Measurements from ENCODE around the gene CLDN10. TPM values are rescaled to one million over a fixed set of nuclear protein-coding genes. Genes with fewer than 3 reads are reported as not detected.
"Not testable (repeated sequence)": the region's sequence is repeated elsewhere in the genome, so short reads cannot be mapped to it uniquely, and the experiment has no call there.

The CLDN10 gene
- total RNA-seq, 1 donor from 2014 or later, result not detected

DNA sequence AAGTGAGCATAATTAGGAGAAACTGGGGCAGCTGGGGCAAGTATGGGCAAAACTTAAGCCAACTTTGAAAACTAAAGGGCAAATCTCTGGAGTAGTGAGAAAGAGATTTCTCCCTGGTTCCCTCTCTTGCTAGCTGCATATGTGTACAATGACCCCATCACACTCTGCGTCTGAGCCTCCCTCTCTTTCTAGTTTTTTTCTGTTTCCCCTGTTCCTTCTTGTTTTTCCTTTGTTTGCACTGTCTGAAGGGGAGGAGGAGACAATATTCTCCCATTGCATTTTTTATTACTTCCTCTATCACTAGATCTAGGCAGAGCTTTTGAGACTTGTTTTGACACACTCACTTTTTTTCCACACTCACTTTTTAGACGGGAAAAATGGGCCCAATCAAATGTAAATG is 11.2 kb upstream of the CLDN10 start:
- intact Hi-C loops (cut with micrococcal nuclease), result no loop called here

DNA sequence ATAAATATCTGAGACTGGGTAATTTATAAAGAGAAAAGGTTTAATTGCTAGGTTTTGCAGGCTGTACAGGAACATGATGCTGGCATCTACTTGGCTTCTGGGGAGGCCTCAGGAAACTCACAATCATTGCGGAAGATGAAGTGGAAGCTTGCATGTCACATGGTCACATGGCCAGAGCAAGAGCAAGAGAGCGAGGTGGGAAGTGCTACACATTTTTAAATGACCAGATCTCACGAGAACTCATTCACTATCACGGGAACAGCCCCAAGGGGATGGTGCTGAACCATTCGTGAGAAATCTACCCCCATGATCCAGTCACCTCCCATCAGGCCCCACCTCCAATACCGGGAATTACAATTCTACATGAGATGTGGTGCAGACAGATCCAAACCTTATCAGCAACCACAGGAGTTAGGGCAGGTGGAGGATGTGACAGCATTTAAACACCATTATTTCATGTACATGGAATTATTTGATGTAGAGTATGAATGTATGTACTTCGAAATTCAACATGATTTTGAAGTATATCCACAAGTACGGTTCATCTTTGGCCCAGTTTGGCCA is 10.5 kb upstream of the CLDN10 start:
- intact Hi-C loops (cut with micrococcal nuclease), result no loop called here

DNA sequence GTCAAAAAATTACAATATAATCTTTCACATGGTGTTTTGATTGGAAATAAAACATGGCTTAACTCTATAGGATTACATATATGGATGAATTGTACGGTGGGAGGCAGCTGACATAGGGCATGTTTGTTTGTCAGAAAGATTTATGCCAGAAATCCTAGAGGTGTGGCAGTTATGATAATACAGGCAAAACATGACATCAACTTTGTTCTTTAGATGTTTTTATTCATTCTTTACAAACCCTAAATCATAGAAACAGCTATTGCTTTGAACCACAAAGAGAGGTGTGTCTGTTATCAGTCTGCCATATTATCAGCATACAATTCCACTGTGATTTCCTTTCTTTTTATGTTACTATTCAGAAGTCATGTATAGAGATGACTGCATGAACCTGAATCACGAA is 8.2 kb upstream of the CLDN10 start:
- intact Hi-C loops (cut with micrococcal nuclease), result no loop called here

DNA sequence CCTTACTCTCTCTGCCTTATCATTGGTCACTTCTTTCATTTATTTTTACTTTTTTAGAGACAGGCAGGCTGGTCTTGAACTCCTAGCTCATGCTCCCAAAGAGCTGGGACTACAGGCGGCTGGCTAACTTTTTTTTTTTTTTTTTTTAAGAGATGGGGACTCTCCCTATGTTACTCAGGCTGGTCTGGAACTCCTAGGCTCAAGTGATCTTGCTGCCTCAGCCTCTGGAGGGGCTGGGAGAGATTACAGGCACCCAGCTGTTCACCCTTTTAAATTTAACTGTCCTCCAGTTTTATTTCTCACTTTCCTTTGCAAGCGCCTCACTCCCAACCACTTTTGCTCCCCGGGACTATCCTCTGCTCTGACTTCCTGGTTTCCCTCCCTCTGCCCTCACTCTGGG is 5.6 kb upstream of the CLDN10 start:
- intact Hi-C loops (cut with micrococcal nuclease), result no loop called here

DNA sequence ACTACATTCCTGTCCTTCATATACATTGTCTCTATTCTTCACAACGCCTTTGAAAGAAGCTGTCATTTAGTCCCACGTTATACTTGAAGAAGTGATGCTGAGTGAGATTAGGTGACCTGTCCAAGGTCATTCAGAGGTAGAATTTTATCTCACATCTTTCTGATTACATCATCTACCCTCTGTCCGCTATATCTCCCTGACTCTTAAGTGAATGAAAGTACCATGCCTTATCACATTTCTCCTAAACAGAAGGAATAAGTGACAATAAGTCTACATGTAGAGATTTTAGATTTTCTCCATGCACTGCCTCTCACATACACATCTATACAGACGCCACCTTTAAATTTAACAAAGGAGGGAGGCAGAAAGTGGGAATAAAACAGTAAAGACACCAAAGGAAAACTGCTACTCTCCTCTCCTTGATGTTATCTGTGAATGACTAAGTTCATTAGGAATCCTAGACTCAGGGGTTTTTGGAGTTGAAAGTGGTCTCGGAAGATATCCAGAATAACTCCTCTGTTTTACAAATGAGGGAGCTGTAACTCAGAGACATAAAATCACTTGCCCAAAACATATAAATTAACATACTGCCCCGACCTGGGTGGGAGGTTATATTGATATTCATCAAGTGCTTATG is 4.9 kb upstream of the CLDN10 start:
- intact Hi-C loops (cut with micrococcal nuclease), result no loop called here

DNA sequence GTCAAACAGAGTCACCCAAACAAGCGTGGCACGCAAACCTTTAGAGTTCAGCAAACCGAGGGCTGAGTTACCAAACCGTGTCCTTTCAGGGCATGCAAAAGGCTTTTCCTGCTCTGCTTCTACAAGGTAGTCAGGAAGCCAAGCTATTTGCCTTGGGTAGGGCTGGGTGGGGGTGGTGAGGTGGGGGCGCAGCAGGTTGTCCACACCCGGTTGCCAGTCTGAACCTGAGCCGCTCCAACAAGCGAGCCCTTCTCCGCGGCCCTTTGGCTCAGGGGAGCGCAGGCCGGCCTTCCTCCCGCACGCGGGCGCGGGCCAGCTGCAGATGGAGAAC is 347 bp upstream of the CLDN10 start:
- intact Hi-C loops (cut with micrococcal nuclease), result no loop called here

DNA sequence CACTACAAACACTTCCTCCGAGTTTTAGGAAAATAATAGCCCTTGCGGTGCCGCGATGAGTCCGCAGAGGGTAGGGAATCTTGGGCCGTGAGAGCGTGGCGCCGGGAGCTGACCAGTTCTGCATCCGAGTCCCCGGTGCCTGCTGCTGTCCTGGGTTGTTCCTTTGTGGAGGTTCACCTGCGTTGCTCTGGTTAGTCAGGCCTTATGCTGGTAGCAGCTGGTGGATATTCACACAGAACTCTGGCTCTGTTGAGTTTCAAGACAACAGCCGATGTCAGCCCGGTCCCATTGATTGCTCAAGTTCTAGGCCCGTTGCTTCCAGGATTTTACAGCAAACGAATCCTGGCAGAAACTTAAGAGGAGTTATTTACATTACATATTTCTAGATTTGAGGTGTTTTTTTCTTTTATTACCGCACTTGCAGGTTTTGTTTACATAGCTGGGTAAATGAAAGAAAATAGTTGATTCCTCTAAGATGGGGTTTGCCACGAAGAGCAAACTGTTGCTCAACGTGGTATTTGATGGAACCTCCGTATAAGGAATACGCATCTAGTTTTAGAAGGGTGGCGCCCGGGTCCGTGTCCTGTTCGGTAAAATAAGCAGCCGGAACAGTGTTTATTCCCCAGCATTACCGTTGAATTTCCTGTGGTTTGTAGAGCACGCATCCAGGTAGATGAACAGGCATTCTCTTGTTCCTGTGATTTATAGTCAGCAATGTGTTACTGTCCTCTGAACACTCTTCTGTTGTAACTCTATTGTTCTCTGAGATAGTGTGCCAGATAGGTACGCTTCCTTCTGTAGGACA is 1.3 kb downstream of the CLDN10 start:
- intact Hi-C loops (cut with micrococcal nuclease), result no loop called here

DNA sequence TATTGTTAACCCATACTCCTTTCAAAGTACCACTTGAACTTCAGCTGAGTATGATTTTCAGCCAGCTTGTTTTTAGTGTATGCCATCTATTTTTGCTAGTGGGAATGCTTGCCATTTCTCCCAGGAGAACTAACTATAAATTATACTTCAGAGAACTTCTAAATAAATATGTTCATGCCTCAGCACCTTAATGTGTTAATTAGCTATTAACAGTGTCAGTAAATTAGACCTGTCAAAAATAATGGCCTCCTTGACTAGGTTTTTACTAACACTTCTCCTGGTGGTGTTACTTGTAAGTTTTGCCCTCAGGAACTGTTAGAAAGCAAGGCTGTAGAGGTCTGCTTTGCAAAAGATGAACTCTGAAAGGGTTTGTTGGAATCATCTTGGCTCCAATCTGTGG is 4.5 kb downstream of the CLDN10 start:
- intact Hi-C loops (cut with micrococcal nuclease), result no loop called here

DNA sequence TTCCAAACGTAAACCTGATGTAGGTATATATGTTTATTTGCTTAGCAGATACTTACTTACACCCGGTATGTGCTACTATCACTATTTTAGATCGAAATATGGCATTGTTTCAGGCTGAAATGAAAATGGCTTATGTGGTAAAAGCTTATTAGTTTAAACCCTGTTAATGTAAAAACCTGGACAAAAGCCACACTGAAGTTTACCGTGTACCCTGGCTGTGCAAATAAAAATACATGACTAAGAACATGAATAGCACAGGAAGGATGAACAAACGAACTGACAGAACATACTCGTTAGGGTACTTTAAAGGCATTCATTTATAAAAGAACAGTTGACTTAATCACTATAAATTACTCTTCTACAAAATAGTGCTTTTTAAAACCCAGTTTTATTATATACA is 6.6 kb downstream of the CLDN10 start:
- intact Hi-C loops (cut with micrococcal nuclease), result no loop called here

DNA sequence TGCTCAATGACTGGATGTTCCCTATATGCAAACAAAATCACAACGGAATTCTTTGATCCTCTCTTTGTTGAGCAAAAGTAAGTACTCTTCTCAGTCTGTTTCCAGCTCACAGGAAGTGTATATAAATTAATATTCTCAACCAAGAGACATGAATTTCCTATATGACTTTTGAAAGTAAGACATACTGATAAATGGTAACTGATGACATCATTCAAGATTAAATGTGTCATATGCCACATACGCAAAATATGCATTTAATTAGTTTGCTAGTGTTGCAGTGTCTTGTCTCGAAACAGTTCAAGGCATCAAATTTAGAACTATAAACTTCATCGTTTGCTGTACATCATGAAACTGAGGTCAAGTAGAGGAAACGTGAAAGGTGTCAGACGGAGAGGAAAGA is 7.9 kb downstream of the CLDN10 start:
- intact Hi-C loops (cut with micrococcal nuclease), result no loop called here

DNA sequence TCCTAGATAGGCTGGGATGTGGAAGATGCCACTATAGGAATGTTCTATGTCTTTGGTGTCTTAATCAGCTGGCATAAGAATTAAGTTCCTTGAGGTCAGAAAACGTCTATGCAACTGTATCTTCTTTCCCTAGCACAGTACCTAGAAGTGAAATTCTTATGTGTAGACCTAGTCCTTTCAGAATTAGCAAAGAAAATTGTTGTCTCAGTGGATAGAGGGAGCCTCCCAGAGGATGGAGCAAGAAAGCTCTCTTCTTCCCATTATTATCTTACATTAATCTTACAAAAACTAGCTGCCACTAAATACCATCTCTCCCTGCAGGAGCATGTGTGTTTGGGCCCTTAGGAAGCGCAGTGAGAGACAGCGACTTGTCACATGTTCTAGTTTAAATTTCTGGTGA is 11.6 kb downstream of the CLDN10 start:
- intact Hi-C loops (cut with micrococcal nuclease), result no loop called here

DNA sequence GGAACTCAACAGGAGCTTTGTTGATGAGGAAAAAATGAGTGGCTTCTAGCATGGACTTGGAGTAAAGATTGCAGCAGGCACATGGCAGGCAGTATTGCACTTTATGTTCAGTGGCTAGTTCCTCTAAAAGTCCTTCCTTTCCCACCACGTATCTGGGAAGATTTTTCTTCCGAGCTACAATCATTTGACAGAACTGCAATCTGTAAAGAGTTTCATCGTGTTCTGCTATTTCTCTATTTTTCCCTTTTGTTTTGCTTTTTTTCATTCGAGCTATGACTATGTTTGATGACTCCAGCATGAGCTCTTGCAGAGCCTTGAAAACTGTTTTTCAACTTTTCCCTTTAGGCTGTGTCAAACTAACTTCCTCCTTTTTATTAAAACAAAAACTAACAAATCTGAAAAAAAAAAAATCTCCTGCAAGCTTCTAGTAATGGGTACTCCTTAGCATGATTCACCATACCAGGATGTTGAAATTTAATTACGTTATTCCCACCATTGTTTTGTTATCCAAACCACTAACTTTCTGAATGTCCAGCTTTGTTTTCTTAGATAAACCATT is 12.3 kb downstream of the CLDN10 start:
- intact Hi-C loops (cut with micrococcal nuclease), result no loop called here

DNA sequence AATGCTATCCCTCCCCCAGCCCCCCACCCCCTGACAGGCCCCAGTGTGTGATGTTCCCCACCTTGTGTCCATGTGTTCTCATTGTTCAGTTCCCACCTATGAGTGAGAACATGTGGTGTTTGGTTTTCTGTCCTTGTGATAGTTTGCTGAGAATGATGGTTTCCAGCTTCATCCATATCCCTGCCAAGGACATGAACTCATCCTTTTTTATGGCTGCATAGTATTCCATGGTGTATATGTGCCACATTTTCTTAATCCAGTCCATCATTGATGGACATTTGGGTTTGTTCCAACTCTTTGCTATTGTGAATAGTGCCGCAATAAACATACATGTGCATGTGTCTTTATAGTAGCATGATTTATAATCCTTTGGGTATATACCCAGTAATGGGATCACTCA is 13.2 kb downstream of the CLDN10 start:
- intact Hi-C loops (cut with micrococcal nuclease), result not testable (repeated sequence)

DNA sequence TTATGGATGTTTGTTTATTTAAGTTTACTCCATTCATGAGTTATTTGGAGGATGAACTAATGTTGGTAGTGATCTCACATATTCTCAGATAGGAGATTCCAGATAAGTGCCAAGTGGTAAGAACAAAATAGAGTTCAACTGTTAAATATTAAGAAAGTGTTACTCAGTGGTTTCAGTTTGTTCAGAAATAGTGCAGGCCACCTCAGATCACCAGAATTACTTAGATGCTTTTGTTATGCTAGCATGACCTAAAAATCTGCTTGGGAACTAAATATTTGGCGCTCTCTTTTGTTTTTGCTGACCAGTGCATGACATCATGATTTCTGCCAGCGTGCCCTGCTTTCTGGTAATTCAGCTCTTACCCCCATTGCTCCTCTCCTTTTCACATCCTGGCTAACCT is 15.6 kb downstream of the CLDN10 start:
- intact Hi-C loops (cut with micrococcal nuclease), result no loop called here

DNA sequence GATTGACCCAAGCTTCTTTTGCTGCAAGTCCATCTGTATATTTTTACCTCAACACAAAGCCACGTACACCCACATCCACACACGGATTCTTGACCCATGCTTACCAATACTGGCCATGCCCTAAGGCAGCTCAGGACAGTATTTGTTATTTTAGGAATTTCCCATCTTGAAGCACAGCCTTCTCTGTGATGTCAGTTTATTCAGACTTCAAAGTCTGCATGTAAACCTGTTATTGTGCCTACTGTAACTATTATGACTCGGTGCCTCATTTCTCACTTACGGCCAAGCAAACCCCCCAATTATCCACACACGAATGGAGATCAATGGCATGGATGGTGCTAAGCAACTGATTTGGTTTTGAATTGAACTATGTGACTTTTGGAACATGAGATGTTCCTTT is 17.5 kb downstream of the CLDN10 start:
- intact Hi-C loops (cut with micrococcal nuclease), result no loop called here

DNA sequence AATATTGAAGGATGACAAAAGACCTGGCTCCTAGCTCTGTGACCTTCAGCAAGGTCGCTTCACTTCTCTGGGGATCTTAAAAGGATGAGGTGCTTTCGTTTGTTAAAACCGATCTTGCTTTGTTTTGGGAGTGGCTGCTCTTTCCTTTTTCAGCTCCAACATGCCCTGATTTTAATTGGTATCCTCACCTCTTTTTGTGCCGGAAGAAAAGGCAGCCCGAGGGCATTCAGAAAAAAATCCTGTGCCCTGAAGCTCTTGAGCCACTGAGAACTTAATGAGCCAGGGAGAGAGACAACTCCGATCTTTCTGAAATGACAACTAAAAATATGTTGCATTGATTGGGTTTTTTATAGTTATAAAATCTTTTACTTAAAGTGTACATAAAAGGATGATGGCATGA is 19.4 kb downstream of the CLDN10 start:
- intact Hi-C loops (cut with micrococcal nuclease), result no loop called here

DNA sequence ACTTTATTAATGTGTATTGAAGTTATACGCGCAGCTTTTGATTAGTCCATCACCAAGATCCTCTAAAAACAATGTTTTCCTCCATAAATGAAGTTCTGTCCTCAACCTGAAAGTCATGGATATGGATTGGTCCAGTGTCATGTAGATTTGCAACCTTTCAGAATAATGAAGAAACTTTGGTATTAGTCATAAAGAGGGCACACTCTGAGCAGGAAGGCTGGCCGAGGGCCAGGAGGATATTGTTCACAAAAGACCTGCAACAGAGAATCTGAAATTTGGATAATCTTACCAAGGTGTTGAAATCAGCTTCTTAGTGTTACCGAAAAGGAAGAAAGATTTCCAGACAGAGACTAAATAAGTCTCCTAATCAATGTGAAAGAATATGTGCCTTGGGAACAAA is 20.7 kb downstream of the CLDN10 start:
- intact Hi-C loops (cut with micrococcal nuclease), result no loop called here

DNA sequence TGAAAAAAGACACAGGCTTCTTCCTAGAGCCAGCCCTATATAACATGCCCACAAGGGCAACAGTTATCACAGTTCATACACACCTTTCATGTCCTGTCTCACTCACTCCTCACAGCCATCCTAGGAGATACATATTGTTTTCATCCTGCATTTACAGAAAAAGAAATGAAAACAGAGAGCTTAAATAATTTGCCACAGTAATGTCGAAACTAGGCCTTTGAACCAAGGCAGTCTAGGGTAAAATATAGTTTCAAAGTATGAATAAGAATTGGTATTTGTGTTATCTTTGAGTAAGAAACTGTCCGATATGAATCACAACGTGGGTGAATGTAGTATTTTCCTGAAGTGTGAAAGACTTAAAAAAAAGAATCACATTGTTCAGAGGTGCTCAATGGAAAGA is 26.8 kb downstream of the CLDN10 start:
- intact Hi-C loops (cut with micrococcal nuclease), result no loop called here

DNA sequence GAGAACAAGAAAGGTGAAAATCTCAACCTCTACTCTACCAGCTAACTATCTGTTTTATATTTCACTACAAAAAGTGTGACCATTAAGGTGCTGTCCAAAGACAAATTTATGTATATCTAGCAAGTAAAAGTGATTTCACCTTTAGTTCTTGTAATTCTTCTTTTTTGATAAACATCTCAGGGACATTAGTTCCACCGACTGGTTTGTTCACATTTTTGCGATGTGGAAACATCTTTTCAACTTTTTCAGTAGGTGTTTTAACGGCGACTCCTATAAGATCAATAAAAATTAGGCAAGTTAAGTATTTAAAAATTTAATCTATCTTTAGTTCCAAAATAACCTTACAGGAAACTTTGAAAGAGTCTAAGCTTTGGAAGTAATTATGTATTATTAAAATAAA is 33.3 kb downstream of the CLDN10 start:
- intact Hi-C loops (cut with micrococcal nuclease), result no loop called here

DNA sequence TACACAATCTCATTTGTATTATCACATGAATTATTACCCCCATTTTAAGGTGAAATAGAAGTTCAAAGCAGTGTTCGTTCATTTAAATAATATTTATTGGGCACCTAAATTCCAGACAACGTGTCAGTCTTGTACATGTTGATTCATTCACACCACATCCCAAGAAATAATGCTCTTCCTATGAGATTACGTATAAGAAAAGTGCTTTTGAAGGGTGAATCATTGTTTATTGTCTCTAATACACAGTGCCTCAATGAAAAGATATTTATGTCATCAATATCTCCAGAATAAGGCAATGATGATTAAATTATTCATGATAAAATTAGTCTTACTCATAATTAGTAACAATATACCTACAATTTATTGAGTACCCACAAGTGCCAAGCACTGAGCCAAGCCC is 35.6 kb downstream of the CLDN10 start:
- intact Hi-C loops (cut with micrococcal nuclease), result no loop called here

DNA sequence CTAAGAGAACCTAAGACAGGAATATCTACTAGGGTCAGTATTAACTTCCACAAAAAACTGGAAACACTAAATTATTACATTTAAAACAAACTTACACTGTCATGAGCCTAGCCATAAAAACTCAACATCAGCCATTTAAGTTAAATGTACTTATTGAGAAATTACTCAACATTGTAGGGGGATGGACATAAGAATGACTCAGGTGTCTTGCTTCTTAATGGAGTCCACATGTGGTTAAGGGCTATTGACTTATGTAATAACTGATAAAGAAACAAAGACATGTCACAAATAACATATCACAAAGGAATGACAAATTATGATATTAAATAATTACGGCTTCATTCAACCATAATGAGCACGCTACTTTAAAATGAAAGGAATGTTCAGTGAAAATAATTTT is 36.2 kb downstream of the CLDN10 start:
- intact Hi-C loops (cut with micrococcal nuclease), result no loop called here

DNA sequence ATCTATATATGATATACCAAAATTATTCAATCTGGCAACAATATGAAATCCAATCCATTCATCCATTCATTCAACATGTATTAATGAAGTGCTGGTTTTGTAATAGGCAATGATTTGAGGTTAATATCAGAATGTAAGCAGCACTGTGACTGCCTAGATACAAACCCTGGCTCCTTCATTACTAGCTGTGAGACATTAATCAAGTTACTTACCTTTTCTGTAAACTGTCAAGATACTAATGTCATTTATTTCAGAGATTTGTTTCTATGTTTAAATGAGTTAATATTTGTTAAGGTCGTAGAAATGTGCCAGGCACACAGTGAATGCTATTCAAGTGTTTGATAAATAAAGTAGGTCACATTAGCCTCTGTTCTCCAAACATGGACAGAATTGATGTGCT is 40.9 kb downstream of the CLDN10 start:
- intact Hi-C loops (cut with micrococcal nuclease), result no loop called here

DNA sequence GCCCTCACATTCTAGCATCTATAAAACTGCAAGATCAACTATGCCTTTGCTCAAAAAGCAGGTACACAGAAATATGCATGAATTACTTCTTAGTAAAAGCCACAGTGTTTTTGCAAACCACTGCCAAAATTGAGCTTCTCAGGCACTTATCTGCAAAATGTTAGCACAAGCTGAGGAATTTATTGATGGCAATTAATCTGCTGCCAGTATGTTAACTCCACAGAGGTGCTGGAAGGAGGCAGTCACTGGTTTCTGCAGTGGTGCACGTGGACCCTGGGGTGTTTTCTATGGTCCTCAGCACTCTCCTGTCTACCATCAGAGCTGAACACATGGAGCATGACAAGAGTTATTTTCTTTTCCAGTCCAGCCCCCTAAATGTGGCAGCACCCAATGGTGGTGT is 44.2 kb downstream of the CLDN10 start:
- intact Hi-C loops (cut with micrococcal nuclease), result no loop called here
